ENCODE measurements around the gene RPRD2.

- TF ChIP-seq EZH2 (IDR thresholded peaks at IDR 0.05; ENCODE audit: borderline replicate concordance, low read depth, low read length) = no peak
- TF ChIP-seq CHAMP1 (IDR thresholded peaks at IDR 0.05) = no peak
- TF ChIP-seq NR2C2 (CRISPR knock-in tag; IDR thresholded peaks at IDR 0.05) = no peak
- no peak for TF ChIP-seq NR2C2 (tag; IDR thresholded peaks at IDR 0.05)
- TF ChIP-seq CTCF (IDR thresholded peaks at IDR 0.05 in 2 of 3, conservative IDR thresholded peaks at IDR 0.05 in 1 of 3; ENCODE audit: insufficient read depth in 2 of 3, low read depth in 1 of 3, low read length in 3 of 3) = no peak
These were observed 25.7 kb downstream of the RPRD2 start for GRCh38 chr1:150389650-150390049.
